ENCODE data around the gene ZBTB48.
"Not testable (repeated sequence)": the region's sequence is repeated elsewhere in the genome, so short reads cannot be mapped to it uniquely, and the experiment has no call there.

ZBTB48 gene

GRCh38 chr1:6635910-6636760, 56.3 kb downstream of the ZBTB48 start:
- DNase-seq: no peak

DNA sequence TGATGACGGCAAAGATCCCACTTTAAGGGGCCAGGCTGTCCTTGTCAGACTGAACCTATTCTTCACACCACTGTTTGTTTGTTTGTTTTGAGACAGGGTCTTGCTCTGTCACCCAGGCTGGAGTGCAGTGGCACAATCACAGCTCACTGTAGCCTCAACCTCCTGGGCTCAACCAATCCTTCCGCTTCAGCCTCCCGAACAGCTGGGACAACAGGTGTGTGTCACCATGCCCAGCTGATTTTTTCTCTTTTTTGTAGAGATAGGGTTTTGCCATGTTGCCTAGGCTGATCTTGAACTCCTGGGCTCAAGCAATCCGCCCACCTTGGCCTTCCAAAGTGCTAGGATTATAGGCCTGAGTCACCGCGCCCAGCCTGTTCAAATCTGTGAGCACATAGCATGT, 57.0 kb downstream of the ZBTB48 start:
- not testable (repeated sequence) for DNase-seq

- DNase-seq: no peak
These were observed 58.0 kb downstream of the ZBTB48 start for GRCh38 chr1:6637770-6638169.

GRCh38 chr1:6638226-6638625, 58.4 kb downstream of the ZBTB48 start:
- DNase-seq: no peak

All from NCI-H187 (cell line).